Peyer's patch (tissue), 4 donors: ENCODE data around the gene PTH2. TPM values are rescaled to one million over a fixed set of nuclear protein-coding genes. Genes with fewer than 3 reads are reported as not detected.

ENCODE experiments used
- DNase-seq, 3 donors: peaks; one replicate each; pipeline ENCODE4 v3.0.0-alpha.2; 2017 to 2019
- H3K27ac ChIP-seq, 4 donors: fragments of 200-600 bp; sonication (generic); one replicate each; pipeline ENCODE4 v1.5.1; 2016 to 2019
- H3K27me3 ChIP-seq, 2 donors: fragments of 200-600 bp; sonication (generic); one replicate each; pipeline ENCODE4 v1.5.1; 2019
- H3K36me3 ChIP-seq, 3 donors: fragments of 200-600 bp; sonication (generic); one replicate each; pipeline ENCODE4 v1.5.1; 2016 to 2019
- H3K4me1 ChIP-seq, 4 donors: fragments of 200-600 bp; sonication (generic); one replicate each; pipeline ENCODE4 v1.5.1; 2016 to 2019
- H3K4me3 ChIP-seq, 4 donors: fragments of 200-600 bp; sonication (generic); 1 replicate in 3 of 4; 2 replicates in 1 of 4; pipeline ENCODE4 v1.5.1; 2016 to 2019; ENCODE audit warnings: mild to moderate bottlenecking in 1 of 4
- H3K9me3 ChIP-seq, 4 donors: fragments of 200-600 bp; sonication (generic); one replicate each; pipeline ENCODE4 v1.5.1; 2016 to 2019; ENCODE audit warnings: mild to moderate bottlenecking in 1 of 4
- POLR2A ChIP-seq, 2 donors: fragments of 450-650 bp; IDR thresholded peaks; one replicate each; pipeline ENCODE4 v1.5.1; 2017; ENCODE audit warnings: antibody characterized with exemption in 2 of 2, mild to moderate bottlenecking in 2 of 2, moderate library complexity in 2 of 2
- total RNA-seq, 4 donors: library from RNA; depleted of rRNA; stranded (reverse); fragments of >200 nt; gene quantifications; one replicate each; pipeline ENCODE4 v1.1.0, GENCODE V29; 2016
- TF ChIP-seq, protein P1 (sequence below), 6 experiments: fragments of 450-650 bp in 4 of 6; fragments of 200-600 bp in 2 of 6; sonication (generic) in 1 of 6; IDR thresholded peaks; one replicate each; pipeline ENCODE4 v1.5.1; 2017 to 2019; ENCODE audit warnings: antibody characterized with exemption in 6 of 6, mild to moderate bottlenecking in 3 of 6, moderate library complexity in 1 of 6

The PTH2 gene
- total RNA-seq, 4 donors from 2014 or later: not detected

DNA sequence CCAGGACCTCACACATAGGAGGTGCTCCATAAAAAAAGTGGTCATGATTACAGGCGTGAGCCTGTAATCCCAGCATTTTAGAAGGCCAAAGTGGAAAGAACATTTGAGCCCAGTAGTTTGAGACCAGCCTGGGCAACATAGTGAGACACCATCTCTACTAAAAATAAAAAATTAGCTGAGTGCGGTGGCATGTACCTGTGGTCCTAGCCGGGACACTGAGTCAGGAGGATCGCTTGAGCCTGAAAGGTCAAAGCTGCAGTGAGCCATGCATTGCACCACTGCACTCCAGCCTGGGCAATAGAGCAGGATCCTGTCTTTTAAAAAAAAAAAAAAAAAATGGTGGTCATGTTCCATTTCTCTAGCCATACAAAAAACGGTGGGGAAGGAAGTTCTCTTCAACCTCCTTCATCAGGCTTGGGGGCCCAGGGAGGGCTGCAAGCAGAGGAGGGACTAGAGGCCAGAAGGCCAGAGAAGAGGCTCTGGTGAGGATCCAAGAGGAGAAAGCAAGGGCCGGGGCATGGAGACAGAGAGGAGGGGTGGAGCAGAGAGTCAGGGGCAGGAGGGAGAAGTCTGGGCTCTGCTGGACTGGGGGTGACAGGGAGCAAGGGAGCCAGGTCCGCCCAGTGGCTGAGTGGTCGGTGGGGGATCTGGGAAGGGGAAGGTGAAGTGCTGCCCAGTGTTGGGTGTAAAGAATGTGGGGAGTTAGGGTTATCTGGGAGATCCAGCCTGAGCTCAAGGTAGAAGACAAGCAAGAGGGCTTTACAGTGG is 26.3 kb downstream of the PTH2 start:
- no peak for DNase-seq
- no peak overlapping the region for H3K27ac ChIP-seq
- H3K9me3 ChIP-seq: no peaks in the 10 kb centered on the region
- no peak overlapping the region for H3K4me3 ChIP-seq
- TF ChIP-seq, protein P1, sequence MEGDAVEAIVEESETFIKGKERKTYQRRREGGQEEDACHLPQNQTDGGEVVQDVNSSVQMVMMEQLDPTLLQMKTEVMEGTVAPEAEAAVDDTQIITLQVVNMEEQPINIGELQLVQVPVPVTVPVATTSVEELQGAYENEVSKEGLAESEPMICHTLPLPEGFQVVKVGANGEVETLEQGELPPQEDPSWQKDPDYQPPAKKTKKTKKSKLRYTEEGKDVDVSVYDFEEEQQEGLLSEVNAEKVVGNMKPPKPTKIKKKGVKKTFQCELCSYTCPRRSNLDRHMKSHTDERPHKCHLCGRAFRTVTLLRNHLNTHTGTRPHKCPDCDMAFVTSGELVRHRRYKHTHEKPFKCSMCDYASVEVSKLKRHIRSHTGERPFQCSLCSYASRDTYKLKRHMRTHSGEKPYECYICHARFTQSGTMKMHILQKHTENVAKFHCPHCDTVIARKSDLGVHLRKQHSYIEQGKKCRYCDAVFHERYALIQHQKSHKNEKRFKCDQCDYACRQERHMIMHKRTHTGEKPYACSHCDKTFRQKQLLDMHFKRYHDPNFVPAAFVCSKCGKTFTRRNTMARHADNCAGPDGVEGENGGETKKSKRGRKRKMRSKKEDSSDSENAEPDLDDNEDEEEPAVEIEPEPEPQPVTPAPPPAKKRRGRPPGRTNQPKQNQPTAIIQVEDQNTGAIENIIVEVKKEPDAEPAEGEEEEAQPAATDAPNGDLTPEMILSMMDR (IDR thresholded peaks at IDR 0.05): no peak
- TF ChIP-seq POLR2A (IDR thresholded peaks at IDR 0.05): no peak
- H3K27me3 ChIP-seq: no peaks in the 10 kb centered on the region
- no peaks in the 10 kb centered on the region for H3K4me1 ChIP-seq
- H3K36me3 ChIP-seq: no peaks in the 10 kb centered on the region

DNA sequence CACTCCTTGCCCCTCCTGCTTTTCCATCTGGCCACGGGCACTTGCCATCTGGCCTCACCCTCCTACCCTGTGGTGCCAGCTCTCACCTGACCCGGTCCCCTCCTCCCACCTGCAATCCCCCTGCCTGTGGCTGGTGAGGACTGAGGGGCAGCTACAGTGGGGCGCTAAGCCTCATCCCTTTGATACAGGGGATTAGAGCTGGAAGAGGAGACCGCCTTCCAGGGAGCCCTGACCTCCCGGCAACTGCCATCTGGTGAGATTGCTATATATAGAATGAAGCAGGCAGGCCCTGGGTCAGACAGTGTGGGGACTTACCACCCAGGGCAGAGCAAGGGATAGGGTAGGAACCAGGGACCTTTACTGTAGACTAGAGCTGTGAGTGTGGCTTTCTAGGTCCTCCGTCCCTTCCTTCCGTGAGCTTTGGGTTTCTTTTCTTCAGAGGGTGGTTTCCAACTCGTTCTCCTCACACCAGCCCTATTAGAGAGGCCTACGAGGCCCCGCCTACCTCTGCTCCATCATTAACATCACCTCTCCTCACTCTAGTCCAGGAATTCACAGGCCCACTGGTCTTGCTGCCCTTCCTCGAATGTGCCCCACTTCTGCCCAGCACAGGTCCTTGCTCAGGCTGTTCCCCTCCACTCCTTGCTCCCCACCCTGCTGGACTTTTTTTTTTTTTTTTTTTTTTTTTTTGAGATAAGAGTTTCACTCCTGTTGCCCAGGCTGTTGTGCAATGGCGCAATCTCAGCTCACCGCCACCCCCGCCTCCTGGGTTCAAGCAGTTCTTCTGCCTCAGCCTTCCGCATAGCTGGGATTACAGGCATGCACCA is 27.4 kb downstream of the PTH2 start:
- DNase-seq: no peak
- Histone ChIP-seq H3K4me3 (no peak overlapping the region), H3K9me3 (no peaks in the 10 kb centered on the region), H3K27me3 (no peaks in the 10 kb centered on the region), H3K4me1 (peaks cover 0 to 3% (median under 1%) of the 10 kb centered on the region in 4 donors), H3K36me3 (no peaks in the 10 kb centered on the region), H3K27ac (no peak overlapping the region)
- TF ChIP-seq POLR2A (IDR thresholded peaks at IDR 0.05): no peak
- TF ChIP-seq, protein P1 (IDR thresholded peaks at IDR 0.05): no peak

DNA sequence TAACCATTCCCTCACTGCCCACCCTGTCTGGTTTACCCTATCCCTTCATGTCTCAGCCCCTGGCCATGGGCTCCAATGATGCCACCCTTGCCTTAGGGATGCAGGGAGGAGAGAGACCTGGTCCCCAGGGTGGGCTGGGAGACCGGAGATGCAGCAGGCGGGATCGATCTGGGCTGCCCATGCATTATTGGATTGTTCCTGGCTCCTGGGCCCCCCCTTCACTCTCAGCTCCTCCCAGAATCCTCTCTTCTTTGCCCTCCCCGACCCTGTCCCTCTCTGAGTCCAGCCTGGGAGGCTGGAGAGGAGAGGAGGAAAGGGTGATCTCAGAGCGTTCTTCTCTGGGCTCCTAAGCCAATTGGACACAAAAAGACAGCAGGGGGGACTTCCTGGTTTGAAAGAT is 29.4 kb downstream of the PTH2 start:
- TF ChIP-seq, protein P1 (IDR thresholded peaks at IDR 0.05): no peak
- TF ChIP-seq POLR2A (IDR thresholded peaks at IDR 0.05): no peak

DNA sequence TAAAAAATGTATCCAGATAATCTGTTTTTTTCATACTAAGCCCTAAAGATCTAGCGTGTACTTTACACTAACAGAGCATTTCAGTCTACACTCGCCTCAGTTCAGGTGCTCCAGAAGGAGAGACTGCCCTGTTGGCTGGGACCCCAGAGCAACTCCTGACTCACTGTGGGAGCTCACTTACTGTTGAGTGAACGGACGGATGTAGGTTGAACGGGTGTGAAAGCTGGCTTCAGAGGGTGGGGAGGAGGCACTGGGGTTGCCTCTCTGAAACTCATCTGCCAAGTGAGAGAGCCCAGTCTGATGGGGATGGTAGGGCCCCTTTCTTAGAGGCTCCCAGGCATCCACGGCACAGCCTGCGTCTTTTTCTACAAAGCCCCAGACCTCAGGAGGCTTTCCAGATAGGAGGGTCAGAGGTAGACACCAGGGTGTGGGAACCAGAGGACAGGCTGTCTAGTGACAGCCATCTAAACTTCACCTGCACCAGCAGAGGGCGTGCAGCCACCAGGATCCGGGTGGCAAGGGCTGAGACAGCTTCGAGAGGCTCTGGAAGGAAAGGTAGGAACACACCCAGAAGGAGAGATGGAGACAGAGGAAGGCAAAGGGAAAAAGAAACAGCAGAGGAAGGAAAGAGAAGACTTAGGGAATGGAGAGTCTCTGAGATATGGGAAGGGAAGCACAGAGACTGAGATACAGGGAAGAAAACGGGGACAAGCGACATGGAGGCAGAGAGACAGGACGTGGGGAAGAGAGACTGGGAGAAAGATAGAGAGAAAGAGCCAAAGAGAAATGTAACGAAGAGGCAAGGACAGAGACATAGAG is 31.5 kb downstream of the PTH2 start:
- peak; percentile 78 to 93 (median 84) for DNase-seq
- H3K4me3 ChIP-seq: no peak overlapping the region
- peak overlapping the region in 2 of 4 donors; percentile 8 to 73 for H3K27ac ChIP-seq
- no peaks in the 10 kb centered on the region for H3K27me3 ChIP-seq
- TF ChIP-seq POLR2A (IDR thresholded peaks at IDR 0.05): no peak
- TF ChIP-seq, protein P1 (IDR thresholded peaks at IDR 0.05): peak; percentile 58 to 90 (median 85)
- H3K4me1 ChIP-seq: peaks cover 0 to 6% (median 2%) of the 10 kb centered on the region in 4 donors
- no peaks in the 10 kb centered on the region for H3K9me3 ChIP-seq
- no peaks in the 10 kb centered on the region for H3K36me3 ChIP-seq

More for the DNA sequence above, 29.4 kb downstream of the PTH2 start:
- Histone ChIP-seq H3K4me3 (no peak overlapping the region), H3K27me3 (no peaks in the 10 kb centered on the region), H3K36me3 (no peaks in the 10 kb centered on the region), H3K27ac (no peak overlapping the region), H3K9me3 (no peaks in the 10 kb centered on the region), H3K4me1 (peaks cover 0 to 6% (median 2%) of the 10 kb centered on the region in 4 donors)
- no peak for DNase-seq

DNA sequence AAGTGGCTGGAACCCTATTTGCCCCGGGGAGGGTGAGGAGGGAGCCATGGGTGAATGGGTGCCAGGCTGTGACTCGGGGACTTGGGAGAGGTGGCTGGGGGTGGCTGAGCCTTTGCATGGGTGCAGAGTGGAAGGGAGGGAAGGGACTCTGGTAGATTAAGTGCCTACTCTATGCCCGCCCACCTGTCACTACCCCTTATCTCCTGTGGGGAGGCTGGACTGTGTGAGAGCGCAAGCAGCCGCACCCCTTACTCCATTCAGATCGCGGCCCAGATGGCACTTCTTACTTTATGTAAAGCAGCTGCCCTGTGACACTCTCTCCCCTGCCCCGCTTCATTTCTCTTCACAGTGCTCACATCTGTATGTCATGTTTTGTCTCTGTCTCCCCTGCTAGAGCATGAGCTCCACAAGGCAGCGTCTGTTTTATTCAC is 32.3 kb downstream of the PTH2 start:
- peak in 2 of 3 donors; percentile 65 to 78 for DNase-seq
- peak overlapping the region in 2 of 4 donors; percentile 8 to 73 for H3K27ac ChIP-seq
- no peaks in the 10 kb centered on the region for H3K27me3 ChIP-seq
- no peaks in the 10 kb centered on the region for H3K9me3 ChIP-seq
- no peak for TF ChIP-seq POLR2A (IDR thresholded peaks at IDR 0.05)
- TF ChIP-seq, protein P1 (IDR thresholded peaks at IDR 0.05): no peak
- H3K4me1 ChIP-seq: peaks cover 0 to 6% (median 2%) of the 10 kb centered on the region in 4 donors
- no peak overlapping the region for H3K4me3 ChIP-seq
- H3K36me3 ChIP-seq: no peaks in the 10 kb centered on the region
